Liver (tissue), 9 donors: ENCODE data around the gene SAMSN1. TPM values are rescaled to one million over a fixed set of nuclear protein-coding genes. Genes with fewer than 3 reads are reported as not detected.

ENCODE experiments used
- DNase-seq: peaks from one replicate; pipeline ENCODE4 v3.0.0-alpha.2; 2017; ENCODE audit warnings: low spot score
- H3K27ac ChIP-seq, 2 donors: one replicate each; pipeline ENCODE4 v1.7.0; 2013; ENCODE audit warnings: inconsistent platforms in 2 of 2, low read length in 2 of 2, control low read depth in 1 of 2, low read depth in 1 of 2, mild to moderate bottlenecking in 1 of 2
- H3K27me3 ChIP-seq, 4 donors: one replicate each; pipeline versions ENCODE4 v1.6.1 to v1.7.0; 2013; ENCODE audit warnings: low read length in 3 of 4, inconsistent platforms in 1 of 4, mild to moderate bottlenecking in 1 of 4, moderate library complexity in 1 of 4; ENCODE audit not compliant: control insufficient read depth in 4 of 4, insufficient read depth in 4 of 4
- H3K36me3 ChIP-seq, 4 donors: one replicate each; pipeline versions ENCODE4 v1.6.1 to v1.7.0; 2013; ENCODE audit warnings: low read length in 3 of 4, mild to moderate bottlenecking in 3 of 4, low read depth in 1 of 4, moderate library complexity in 1 of 4; ENCODE audit not compliant: control insufficient read depth in 4 of 4, insufficient read depth in 3 of 4
- H3K4me1 ChIP-seq, 4 donors: one replicate each; pipeline versions ENCODE4 v1.6.1 to v1.7.0; 2013; ENCODE audit warnings: low read length in 3 of 4, mild to moderate bottlenecking in 3 of 4, moderate library complexity in 1 of 4; ENCODE audit not compliant: control insufficient read depth in 4 of 4, insufficient read depth in 4 of 4
- H3K4me3 ChIP-seq, 3 donors: one replicate each; pipeline versions ENCODE4 v1.6.1 to v1.7.0; 2013; ENCODE audit warnings: low read length in 3 of 3, control low read depth in 1 of 3, low read depth in 1 of 3, mild to moderate bottlenecking in 1 of 3
- H3K9ac ChIP-seq, 2 donors: one replicate each; pipeline ENCODE4 v1.7.0; 2013; ENCODE audit warnings: low read length in 2 of 2, mild to moderate bottlenecking in 2 of 2, moderate library complexity in 2 of 2, control low read depth in 1 of 2, low read depth in 1 of 2
- H3K9me3 ChIP-seq, 4 donors: one replicate each; pipeline versions ENCODE4 v1.6.1 to v1.7.0; 2013; ENCODE audit warnings: low read length in 3 of 4; ENCODE audit not compliant: control insufficient read depth in 4 of 4
- ATF3 ChIP-seq: IDR thresholded peaks from 2 replicates; pipeline ENCODE4 v1.6.1; 2016; ENCODE audit warnings: antibody characterized with exemption
- CTCF ChIP-seq: fragments of 150-350 bp; IDR thresholded peaks from 2 replicates; pipeline ENCODE4 v1.5.1; 2017; ENCODE audit warnings: improper control_type of control experiment, low read depth, low read length; ENCODE audit not compliant: missing input control
- EGR1 ChIP-seq, 2 donors: IDR thresholded peaks; 2 replicates each; pipeline ENCODE4 v1.6.1; 2016 to 2018; ENCODE audit warnings: antibody characterized with exemption in 2 of 2, low read depth in 2 of 2
- FOXA2 ChIP-seq: IDR thresholded peaks from 2 replicates; pipeline ENCODE4 v1.6.1; 2016; ENCODE audit warnings: antibody characterized with exemption
- GABPA ChIP-seq, 2 donors: IDR thresholded peaks in 1 of 2; conservative IDR thresholded peaks in 1 of 2; 2 replicates each; pipeline ENCODE4 v1.6.1; 2016; ENCODE audit warnings: antibody characterized with exemption in 2 of 2, mild to moderate bottlenecking in 1 of 2, moderate library complexity in 1 of 2
- HNF4A ChIP-seq, 2 donors: conservative IDR thresholded peaks; 2 replicates each; pipeline ENCODE4 v1.6.1; 2016; ENCODE audit warnings: antibody characterized with exemption in 2 of 2, mild to moderate bottlenecking in 2 of 2
- HNF4G ChIP-seq: IDR thresholded peaks from 2 replicates; pipeline ENCODE4 v1.6.1; 2016; ENCODE audit warnings: antibody characterized with exemption
- JUND ChIP-seq, 2 donors: IDR thresholded peaks; 2 replicates each; pipeline ENCODE4 v1.6.1; 2016; ENCODE audit warnings: antibody characterized with exemption in 2 of 2
- NR2F2 ChIP-seq: IDR thresholded peaks from 2 replicates; pipeline ENCODE4 v1.6.1; 2016; ENCODE audit warnings: antibody characterized with exemption
- RAD21 ChIP-seq, 2 donors: IDR thresholded peaks; 2 replicates each; pipeline ENCODE4 v1.6.1; 2016; ENCODE audit warnings: antibody characterized with exemption in 2 of 2, mild to moderate bottlenecking in 2 of 2
- REST ChIP-seq: IDR thresholded peaks from 2 replicates; pipeline ENCODE4 v1.6.1; 2016; ENCODE audit warnings: antibody characterized with exemption, mild to moderate bottlenecking
- RXRA ChIP-seq, 2 donors: IDR thresholded peaks; 2 replicates each; pipeline ENCODE4 v1.6.1; 2017 to 2018; ENCODE audit warnings: antibody characterized with exemption in 2 of 2, mild to moderate bottlenecking in 1 of 2
- SP1 ChIP-seq: IDR thresholded peaks from 2 replicates; pipeline ENCODE4 v1.6.1; 2018; ENCODE audit warnings: antibody characterized with exemption, mild to moderate bottlenecking
- TAF1 ChIP-seq: conservative IDR thresholded peaks from 2 replicates; pipeline ENCODE4 v1.6.1; 2016; ENCODE audit warnings: antibody characterized with exemption, mild to moderate bottlenecking
- YY1 ChIP-seq: IDR thresholded peaks from 2 replicates; pipeline ENCODE4 v1.6.1; 2016; ENCODE audit warnings: antibody characterized with exemption, mild to moderate bottlenecking
- ZBTB33 ChIP-seq: IDR thresholded peaks from 2 replicates; pipeline ENCODE4 v1.6.1; 2016; ENCODE audit warnings: antibody characterized with exemption
- whole genome bisulfite sequencing: extraction: QIAGEN DNeasy Blood & Tissue Kit; methylation state at CpG from one replicate; pipeline ENCODE4 v1.1.7; 2013; 5-methylcytosine and 5-hydroxymethylcytosine counted together
- polyA plus RNA-seq, 2 donors: library from polyadenylated mRNA; stranded (reverse) in 1 of 2; unstranded in 1 of 2; fragments of 200-250 nt in 1 of 2; fragments of >200 nt in 1 of 2; fragmentation: Nextera tagmentation in 1 of 2; extraction: Ambion mirVana in 1 of 2; gene quantifications; one replicate each; pipeline versions ENCODE4 v1.2.1 to v1.2.3, GENCODE V29; 2013 to 2015
- total RNA-seq, 2 donors: library from RNA; depleted of rRNA; stranded (reverse); fragments of >200 nt; gene quantifications; one replicate each; pipeline ENCODE4 v1.2.3, GENCODE V29; 2014
- donor health status: healthy.
- donor health status: healthy.
- donor health status: healthy.
- donor health status: healthy.
- donor health status: healthy.

The SAMSN1 gene
- total and polyA plus RNA-seq, 4 donors, result 2.2 to 9.0 (median 3.4) TPM

GRCh38 chr21:14585122-14585521 is 39.0 kb upstream of the SAMSN1 start:
- H3K9ac ChIP-seq, result no peak overlapping the region
- no peak overlapping the region for H3K27ac ChIP-seq
- H3K4me3 ChIP-seq, result no peak overlapping the region
- no peaks in the 10 kb centered on the region for H3K4me1 ChIP-seq
- H3K27me3 ChIP-seq, result peaks cover 0 to under 1% (median 0%) of the 10 kb centered on the region in 4 donors
- no peaks in the 10 kb centered on the region for H3K9me3 ChIP-seq
- TF ChIP-seq TAF1, result no peak
- TF ChIP-seq HNF4A (conservative IDR thresholded peaks at IDR 0.05), result no peak
- TF ChIP-seq JUND (IDR thresholded peaks at IDR 0.05), result no peak
- TF ChIP-seq ZBTB33, result no peak
- TF ChIP-seq FOXA2, result no peak
- 36% methylated on average over 1 of the region's 1 CpG for WGBS
- H3K36me3 ChIP-seq, result no peaks in the 10 kb centered on the region
- no peak for DNase-seq

GRCh38 chr21:14584357-14585095 is 38.4 kb upstream of the SAMSN1 start:
- no peaks in the 10 kb centered on the region for H3K36me3 ChIP-seq
- H3K4me3 ChIP-seq, result no peak overlapping the region
- H3K27me3 ChIP-seq, result peaks cover 0 to 4% (median 0%) of the 10 kb centered on the region in 4 donors
- DNase-seq, result no peak
- WGBS, result 45% methylated on average over 2 of the region's 2 CpGs
- H3K9me3 ChIP-seq, result no peaks in the 10 kb centered on the region
- H3K4me1 ChIP-seq, result no peaks in the 10 kb centered on the region
- TF ChIP-seq RAD21 (IDR thresholded peaks at IDR 0.05) (no peak), YY1 (no peak), GABPA (IDR thresholded peaks at IDR 0.05 in 1 of 2, conservative IDR thresholded peaks at IDR 0.05 in 1 of 2) (no peak), NR2F2 (no peak), HNF4G (no peak), REST (no peak), RXRA (IDR thresholded peaks at IDR 0.05) (no peak), ZBTB33 (no peak), SP1 (no peak), ATF3 (no peak), HNF4A (conservative IDR thresholded peaks at IDR 0.05) (no peak), TAF1 (no peak), CTCF (no peak), EGR1 (IDR thresholded peaks at IDR 0.05; ENCODE audit: low read depth in 2 of 2) (no peak)
- no peak overlapping the region for H3K27ac ChIP-seq
- H3K9ac ChIP-seq, result no peak overlapping the region
